ENCODE results near the gene TRABD. TPM values are rescaled to one million over a fixed set of nuclear protein-coding genes. Genes with fewer than 3 reads are reported as not detected.
A peak's percentile ranks its signal among the peaks of the same experiment; 100 is the strongest.
"Not testable (repeated sequence)": the region's sequence is repeated elsewhere in the genome, so short reads cannot be mapped to it uniquely, and the experiment has no call there.

TRABD gene
- total RNA-seq, 1 experiment from 2014 or later = 82.4 TPM

DNA sequence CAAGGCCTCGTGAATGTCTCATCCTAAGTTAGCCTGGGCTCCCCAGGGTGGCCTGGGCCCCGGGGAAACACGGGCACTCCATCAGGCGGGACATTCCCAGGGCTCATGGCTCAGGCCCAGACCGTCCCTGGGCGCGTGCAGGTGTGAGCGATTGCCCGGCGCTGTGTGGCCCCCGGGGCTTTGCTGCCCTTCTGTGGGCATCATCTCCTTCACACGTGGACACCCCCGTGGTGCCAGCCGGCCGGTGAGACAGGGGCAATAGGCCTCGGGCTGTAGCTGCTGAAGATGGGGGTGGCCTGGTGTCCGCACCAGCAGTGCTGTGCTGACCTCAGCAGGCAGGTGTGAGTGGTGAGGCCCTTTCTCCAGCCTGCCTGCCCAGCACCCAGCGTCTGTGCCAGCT is 10.5 kb downstream of the TRABD start:
- DNase-seq (ENCODE audit: low read depth) = no peak
- in situ Hi-C loops (cut with HindIII; ENCODE audit: low pct_unique_long_range_greater_than_20kb, low sequenced_read_pairs) = no loop called here

- in situ Hi-C loops (cut with HindIII; ENCODE audit: low pct_unique_long_range_greater_than_20kb, low sequenced_read_pairs) = no loop called here
- DNase-seq (ENCODE audit: low read depth) = no peak
Observed at GRCh38 chr22:50197000-50197800, 11.5 kb downstream of the TRABD start.

DNA sequence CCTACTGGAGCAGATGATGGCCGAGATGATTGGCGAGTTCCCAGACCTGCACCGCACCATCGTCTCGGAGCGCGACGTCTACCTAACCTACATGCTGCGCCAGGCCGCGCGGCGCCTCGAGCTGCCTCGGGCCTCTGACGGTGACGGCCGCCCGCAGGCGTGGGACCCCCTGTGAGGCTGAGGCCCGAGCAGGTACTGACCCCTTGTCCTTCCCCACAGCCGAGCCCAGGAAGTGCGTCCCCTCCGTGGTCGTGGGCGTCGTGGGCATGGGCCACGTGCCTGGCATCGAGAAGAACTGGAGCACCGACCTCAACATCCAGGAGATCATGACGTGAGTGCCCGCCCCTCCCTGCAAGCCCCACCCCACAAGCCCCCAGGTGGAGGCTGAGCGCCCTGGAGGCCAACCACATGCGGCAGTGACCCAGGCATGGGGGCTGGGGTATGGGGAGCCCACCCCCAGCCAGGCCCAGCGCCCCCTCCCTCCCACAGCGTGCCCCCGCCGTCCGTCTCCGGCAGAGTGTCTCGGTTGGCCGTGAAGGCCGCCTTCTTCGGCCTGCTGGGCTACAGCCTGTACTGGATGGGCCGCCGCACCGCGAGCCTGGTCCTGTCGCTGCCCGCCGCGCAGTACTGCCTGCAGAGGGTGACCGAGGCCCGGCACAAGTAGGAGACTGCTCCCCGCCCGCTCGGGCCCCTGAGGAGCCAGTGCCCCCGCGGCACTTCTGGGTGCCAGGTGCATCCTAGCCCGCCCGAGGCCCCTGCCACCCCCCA is 12.3 kb downstream of the TRABD start:
- no peak for DNase-seq (ENCODE audit: low read depth)
- in situ Hi-C loops (cut with HindIII; ENCODE audit: low pct_unique_long_range_greater_than_20kb, low sequenced_read_pairs) = no loop called here

GRCh38 chr22:50198624-50199017 is 12.9 kb downstream of the TRABD start:
- in situ Hi-C loops (cut with HindIII; ENCODE audit: low pct_unique_long_range_greater_than_20kb, low sequenced_read_pairs) = no loop called here
- DNase-seq (ENCODE audit: low read depth) = no peak

- in situ Hi-C loops (cut with HindIII; ENCODE audit: low pct_unique_long_range_greater_than_20kb, low sequenced_read_pairs) = no loop called here
Observed at GRCh38 chr22:50199251-50199721, 13.6 kb downstream of the TRABD start.

DNA sequence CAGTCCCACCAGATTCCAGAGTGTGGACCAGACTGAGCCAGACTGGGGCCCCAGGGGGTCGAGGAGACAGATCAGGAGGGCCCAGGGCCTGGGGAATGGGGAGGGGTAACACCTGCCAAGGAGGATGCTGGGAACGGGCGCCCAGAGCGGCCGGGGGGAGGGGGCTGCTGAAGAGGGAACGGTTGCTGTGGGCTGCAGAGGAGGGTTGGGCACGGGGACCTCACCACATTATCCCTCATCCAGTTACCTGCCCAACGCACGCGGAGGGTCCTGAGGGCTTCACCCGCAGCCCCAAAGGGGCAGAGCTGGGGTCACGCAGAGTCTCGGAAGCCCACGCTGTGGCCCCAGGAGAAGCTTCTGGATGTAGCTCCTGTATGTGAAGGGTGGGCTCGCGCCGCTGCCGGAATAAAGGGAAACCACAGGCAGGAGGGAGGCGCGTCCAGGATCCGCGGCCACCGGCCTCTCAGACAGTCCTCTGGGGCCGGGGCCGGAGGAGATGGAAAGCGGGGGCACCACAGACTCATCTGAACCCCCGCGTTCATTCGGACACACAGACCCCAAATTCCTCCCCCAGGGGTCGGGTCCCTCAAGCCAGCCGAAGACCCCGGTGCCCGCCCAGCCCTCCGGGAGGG is 14.2 kb downstream of the TRABD start:
- DNase-seq (ENCODE audit: low read depth) = no peak
- in situ Hi-C loops (cut with HindIII; ENCODE audit: low pct_unique_long_range_greater_than_20kb, low sequenced_read_pairs) = no loop called here

More at GRCh38 chr22:50199251-50199721, 13.6 kb downstream of the TRABD start:
- DNase-seq (ENCODE audit: low read depth) = no peak

DNA sequence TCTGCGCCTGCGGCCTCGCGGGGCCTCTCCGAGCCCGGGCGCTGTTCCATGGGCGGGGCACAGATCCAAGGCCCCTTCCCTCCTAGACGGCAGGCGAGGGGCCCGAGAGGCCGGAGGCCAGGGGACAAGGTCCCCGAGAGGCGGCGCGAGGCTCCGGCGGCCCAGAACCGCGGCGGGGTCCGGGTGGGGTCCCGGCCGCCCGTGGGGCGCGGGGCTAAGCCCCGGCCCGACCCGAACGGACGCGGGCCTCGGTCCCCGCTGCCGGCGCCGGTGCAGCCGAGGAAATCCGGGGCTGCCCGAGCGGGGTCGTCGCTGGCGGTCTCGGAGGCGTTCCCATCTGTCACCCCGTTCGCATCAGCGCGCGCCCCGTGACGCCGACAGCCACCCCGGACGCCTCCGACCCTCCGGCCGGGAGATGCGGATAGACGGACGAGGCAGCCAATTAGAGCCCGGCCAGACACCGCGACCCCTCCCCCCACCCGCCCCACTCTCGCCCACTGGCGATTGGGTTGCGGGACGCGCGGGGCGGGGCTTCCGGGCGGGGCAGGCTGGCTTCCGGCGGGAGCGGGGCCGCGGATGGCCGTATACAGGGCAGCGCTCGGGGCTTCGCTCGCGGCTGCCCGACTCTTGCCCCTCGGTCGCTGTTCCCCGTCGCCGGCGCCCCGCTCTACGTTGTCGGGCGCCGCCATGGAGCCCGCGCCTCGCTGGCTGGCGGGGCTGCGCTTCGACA is 14.9 kb downstream of the TRABD start, which contains the start of gene SELENOO:
TSS of gene SELENOO (plus strand) at position 551 of the 730 bp plus-strand sequence. CDS start at position 577, 26 bp downstream.
- DNase-seq (ENCODE audit: low read depth) = peak; percentile 89
- in situ Hi-C loops (cut with HindIII; ENCODE audit: low pct_unique_long_range_greater_than_20kb, low sequenced_read_pairs) = no loop called here

GRCh38 chr22:50201191-50202129 is 15.7 kb downstream of the TRABD start:
- in situ Hi-C loops (cut with HindIII; ENCODE audit: low pct_unique_long_range_greater_than_20kb, low sequenced_read_pairs) = no loop called here
- no peak for DNase-seq (ENCODE audit: low read depth)

GRCh38 chr22:50202130-50202666 is 16.5 kb downstream of the TRABD start:
- in situ Hi-C loops (cut with HindIII; ENCODE audit: low pct_unique_long_range_greater_than_20kb, low sequenced_read_pairs) = no loop called here

GRCh38 chr22:50203288-50203687 is 17.6 kb downstream of the TRABD start:
- DNase-seq (ENCODE audit: low read depth) = no peak
- in situ Hi-C loops (cut with HindIII; ENCODE audit: low pct_unique_long_range_greater_than_20kb, low sequenced_read_pairs) = no loop called here

More at GRCh38 chr22:50202130-50202666, 16.5 kb downstream of the TRABD start:
- no peak for DNase-seq (ENCODE audit: low read depth)

DNA sequence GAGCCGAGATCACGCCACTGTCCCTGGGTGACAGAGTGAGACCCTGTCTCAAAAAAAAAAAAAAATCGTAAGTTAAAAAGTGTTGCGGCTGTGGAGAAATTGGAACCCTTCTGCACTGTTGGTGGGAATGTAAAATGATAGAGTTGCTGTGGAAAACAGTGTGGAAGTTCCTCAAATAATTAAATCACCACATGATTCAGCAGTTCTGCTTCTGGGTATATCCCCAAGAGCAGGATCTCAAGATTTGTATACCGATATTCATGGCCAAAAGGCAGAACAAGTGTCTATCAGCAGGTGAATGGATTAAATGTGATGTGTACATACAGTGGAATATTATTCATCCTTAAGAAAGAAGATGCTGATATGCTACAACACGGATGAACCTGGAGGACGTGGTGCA is 18.9 kb downstream of the TRABD start:
- in situ Hi-C loops (cut with HindIII; ENCODE audit: low pct_unique_long_range_greater_than_20kb, low sequenced_read_pairs) = no loop called here
- DNase-seq (ENCODE audit: low read depth) = no peak

DNA sequence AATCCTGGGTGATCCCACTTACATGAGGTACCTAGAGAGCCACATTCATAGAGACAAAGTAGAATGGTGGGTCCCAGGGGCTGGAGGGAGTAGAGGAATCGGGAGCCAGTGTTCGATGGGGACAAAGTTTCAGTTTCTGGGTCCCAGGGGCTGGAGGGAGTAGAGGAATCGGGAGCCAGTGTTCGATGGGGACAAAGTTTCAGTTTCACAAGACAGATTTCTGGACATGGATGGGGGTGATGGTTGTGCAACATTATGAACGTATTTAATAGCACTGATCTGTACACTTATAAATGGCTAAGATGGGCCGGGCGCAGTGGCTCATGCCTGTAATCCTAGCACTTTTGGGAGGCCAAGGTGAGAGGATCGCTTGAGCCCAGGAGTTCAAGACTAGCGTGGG is 19.3 kb downstream of the TRABD start:
- DNase-seq (ENCODE audit: low read depth); in situ Hi-C loops (cut with HindIII; ENCODE audit: low pct_unique_long_range_greater_than_20kb, low sequenced_read_pairs): not testable (repeated sequence)

GRCh38 chr22:50205781-50206569 is 20.3 kb downstream of the TRABD start:
- in situ Hi-C loops (cut with HindIII; ENCODE audit: low pct_unique_long_range_greater_than_20kb, low sequenced_read_pairs) = no loop called here
- DNase-seq (ENCODE audit: low read depth) = no peak

GRCh38 chr22:50206599-50206998 is 20.9 kb downstream of the TRABD start:
- in situ Hi-C loops (cut with HindIII; ENCODE audit: low pct_unique_long_range_greater_than_20kb, low sequenced_read_pairs) = no loop called here
- no peak for DNase-seq (ENCODE audit: low read depth)

- no peak for DNase-seq (ENCODE audit: low read depth)
- in situ Hi-C loops (cut with HindIII; ENCODE audit: low pct_unique_long_range_greater_than_20kb, low sequenced_read_pairs) = no loop called here
Observed at GRCh38 chr22:50207383-50208140, 21.8 kb downstream of the TRABD start.

All from Caki2 (cell line).